GM19023 (cell line): ENCODE results near the gene HERC3.

ENCODE experiments used
- ATAC-seq: cut with Tn5 transposase; IDR thresholded peaks from one replicate; pipeline ENCODE4 v1.9.1; 2021; ENCODE audit warnings: mild to moderate bottlenecking, moderate library complexity; ENCODE audit not compliant: unreplicated experiment

HERC3 gene

GRCh38 chr4:88744609-88745008 is 152.3 kb downstream of the HERC3 start:
- no peak for ATAC-seq

- ATAC-seq, result no peak
Observed at GRCh38 chr4:88745175-88745574, 152.9 kb downstream of the HERC3 start.

GRCh38 chr4:88745581-88746163 is 153.4 kb downstream of the HERC3 start:
- ATAC-seq, result no peak

- no peak for ATAC-seq
Observed at GRCh38 chr4:88746206-88746605, 153.9 kb downstream of the HERC3 start.

- no peak for ATAC-seq
Observed at GRCh38 chr4:88747351-88747750, 155.1 kb downstream of the HERC3 start.

- ATAC-seq, result no peak
Observed at GRCh38 chr4:88750369-88750768, 158.1 kb downstream of the HERC3 start.

- ATAC-seq, result no peak
Observed at GRCh38 chr4:88751258-88752075, 159.2 kb downstream of the HERC3 start.

GRCh38 chr4:88752076-88752463 is 159.8 kb downstream of the HERC3 start:
- no peak for ATAC-seq

GRCh38 chr4:88752754-88753153 is 160.5 kb downstream of the HERC3 start:
- no peak for ATAC-seq

GRCh38 chr4:88753658-88754571 is 161.6 kb downstream of the HERC3 start:
- ATAC-seq, result no peak

GRCh38 chr4:88754796-88755195 is 162.5 kb downstream of the HERC3 start:
- no peak for ATAC-seq

GRCh38 chr4:88755454-88755853 is 163.2 kb downstream of the HERC3 start:
- no peak for ATAC-seq

- no peak for ATAC-seq
Observed at GRCh38 chr4:88756149-88756548, 163.9 kb downstream of the HERC3 start.

- no peak for ATAC-seq
Observed at GRCh38 chr4:88757067-88757466, 164.8 kb downstream of the HERC3 start.

- ATAC-seq, result no peak
Observed at GRCh38 chr4:88757776-88758175, 165.5 kb downstream of the HERC3 start.
